NB4 (cell line): ENCODE data around the gene RBBP5.

Experiments
- CTCF ChIP-seq: IDR thresholded peaks from one replicate; pipeline ENCODE4 v1.5.1; 2012; ENCODE audit warnings: low read depth, low read length
- MAX ChIP-seq: IDR thresholded peaks from 2 replicates; pipeline ENCODE4 v1.6.1; 2011; ENCODE audit warnings: low read depth, low read length
- MYC ChIP-seq: IDR thresholded peaks from 2 replicates; pipeline ENCODE4 v1.6.1; 2011; ENCODE audit warnings: low read depth, low read length
- POLR2A ChIP-seq: IDR thresholded peaks from 2 replicates; pipeline ENCODE4 v1.6.1; 2011; ENCODE audit warnings: mild to moderate bottlenecking; ENCODE audit not compliant: insufficient read length; ENCODE audit errors: extremely low read depth

- TF ChIP-seq CTCF: no peak
- no peak for TF ChIP-seq MAX
- no peak for TF ChIP-seq POLR2A
- TF ChIP-seq MYC: no peak
These were observed 56.1 kb downstream of the RBBP5 start for GRCh38 chr1:205065666-205066065.
